GM18520 (cell line): ENCODE measurements around the gene CWC25.
"Not testable (repeated sequence)": the region's sequence is repeated elsewhere in the genome, so short reads cannot be mapped to it uniquely, and the experiment has no call there.

Source experiments
- ATAC-seq: cut with Tn5 transposase; IDR thresholded peaks from one replicate; pipeline ENCODE4 v1.9.1; 2021; ENCODE audit not compliant: unreplicated experiment

Gene CWC25

GRCh38 chr17:38790148-38790707 is 34.9 kb downstream of the CWC25 start:
- not testable (repeated sequence) for ATAC-seq

GRCh38 chr17:38789185-38789584 is 35.9 kb downstream of the CWC25 start:
- ATAC-seq: no peak

- ATAC-seq: not testable (repeated sequence)
Observed at GRCh38 chr17:38787999-38788398, 37.1 kb downstream of the CWC25 start.

- no peak for ATAC-seq
Observed at GRCh38 chr17:38786372-38786771, 38.7 kb downstream of the CWC25 start.

GRCh38 chr17:38783227-38783626 is 41.9 kb downstream of the CWC25 start:
- no peak for ATAC-seq

GRCh38 chr17:38779965-38780752 is 45.0 kb downstream of the CWC25 start:
- ATAC-seq: no peak

GRCh38 chr17:38777641-38778250 is 47.4 kb downstream of the CWC25 start:
- no peak for ATAC-seq

- ATAC-seq: no peak
Observed at GRCh38 chr17:38773258-38773657, 51.9 kb downstream of the CWC25 start.

GRCh38 chr17:38768417-38768816 is 56.7 kb downstream of the CWC25 start:
- ATAC-seq: no peak

GRCh38 chr17:38766341-38766740 is 58.8 kb downstream of the CWC25 start:
- no peak for ATAC-seq

GRCh38 chr17:38762231-38762630 is 62.9 kb downstream of the CWC25 start:
- no peak for ATAC-seq

- ATAC-seq: no peak
Observed at GRCh38 chr17:38761612-38762011, 63.5 kb downstream of the CWC25 start.

GRCh38 chr17:38753071-38753506 is 72.0 kb downstream of the CWC25 start:
- ATAC-seq: no peak

GRCh38 chr17:38752308-38753070 is 72.6 kb downstream of the CWC25 start, which contains the start of gene PSMB3:
PSMB3 (plus strand) TSS chr17:38752741; CDS start chr17:38752827, 86 bp downstream.
- peak; percentile 82 for ATAC-seq

- ATAC-seq: peak; percentile 24
Observed at GRCh38 chr17:38751808-38752307, 73.3 kb downstream of the CWC25 start.

- no peak for ATAC-seq
Observed at GRCh38 chr17:38751144-38751807, 73.8 kb downstream of the CWC25 start.
